ENCODE data around the gene SETSIP.

SETSIP gene

GRCh38 chr1:92087542-92087941 lies 12.3 kb upstream of the SETSIP start (continued):
- TF ChIP-seq ZNF571 (tag by site-specific recombination; IDR thresholded peaks at IDR 0.05) (no peak), ZNF211 (tag by site-specific recombination; IDR thresholded peaks at IDR 0.05; ENCODE audit: low read depth) (no peak), ZNF302 (tag by site-specific recombination; IDR thresholded peaks at IDR 0.05; ENCODE audit: low read depth) (no peak), ZBTB6 (tag by site-specific recombination; IDR thresholded peaks at IDR 0.05) (no peak), ZNF521 (tag by site-specific recombination; IDR thresholded peaks at IDR 0.05) (no peak), GLIS2 (tag by site-specific recombination; IDR thresholded peaks at IDR 0.05) (no peak), ZNF394 (tag by site-specific recombination; IDR thresholded peaks at IDR 0.05; ENCODE audit: borderline replicate concordance) (0 out of 2 replicates have a peak, but pooled peaks have one; percentile 38), ZSCAN30 (tag by site-specific recombination; IDR thresholded peaks at IDR 0.05) (peak; percentile 78), ZNF580 (tag by site-specific recombination; IDR thresholded peaks at IDR 0.05) (peak; percentile 89), ZNF510 (tag by site-specific recombination; IDR thresholded peaks at IDR 0.05; ENCODE audit: insufficient replicate concordance) (no peak), ZNF10 (tag by site-specific recombination; IDR thresholded peaks at IDR 0.05) (peak; percentile 60; the same call in 1 of the 2 replicates), ZNF747 (tag by site-specific recombination; IDR thresholded peaks at IDR 0.05) (no peak), PRDM4 (tag by site-specific recombination; IDR thresholded peaks at IDR 0.05) (peak; percentile 86), ZFP69B (tag by site-specific recombination; IDR thresholded peaks at IDR 0.05) (0 out of 2 replicates have a peak, but pooled peaks have one; percentile 47), KLF7 (tag by site-specific recombination; IDR thresholded peaks at IDR 0.05; ENCODE audit: borderline replicate concordance) (peak; percentile 14; the same call in 1 of the 2 replicates), ZNF707 (tag by site-specific recombination; IDR thresholded peaks at IDR 0.05) (no peak), ZNF660 (tag by site-specific recombination; IDR thresholded peaks at IDR 0.05) (0 out of 2 replicates have a peak, but pooled peaks have one; percentile 34), ZNF585B (tag by site-specific recombination; IDR thresholded peaks at IDR 0.05) (no peak), ZNF26 (tag by site-specific recombination; IDR thresholded peaks at IDR 0.05) (no peak), ZNF132 (tag by site-specific recombination; IDR thresholded peaks at IDR 0.05; ENCODE audit: borderline replicate concordance) (no peak), ZNF514 (tag by site-specific recombination; IDR thresholded peaks at IDR 0.05) (no peak), ZNF292 (tag by site-specific recombination; IDR thresholded peaks at IDR 0.05; ENCODE audit: borderline replicate concordance, low read depth) (no peak), TCF7L2 (IDR thresholded peaks at IDR 0.05; ENCODE audit: borderline replicate concordance, low read depth, low read length) (0 out of 2 replicates have a peak, but pooled peaks have one; percentile 17), ZNF366 (tag by site-specific recombination; conservative IDR thresholded peaks at IDR 0.05) (0 out of 2 replicates have a peak, but pooled peaks have one; percentile 43), ZNF416 (tag by site-specific recombination; IDR thresholded peaks at IDR 0.05) (no peak), ZNF239 (tag by site-specific recombination; IDR thresholded peaks at IDR 0.05) (no peak), ZNF792 (tag by site-specific recombination; IDR thresholded peaks at IDR 0.05) (no peak)
- TF ChIP-seq, protein P1, sequence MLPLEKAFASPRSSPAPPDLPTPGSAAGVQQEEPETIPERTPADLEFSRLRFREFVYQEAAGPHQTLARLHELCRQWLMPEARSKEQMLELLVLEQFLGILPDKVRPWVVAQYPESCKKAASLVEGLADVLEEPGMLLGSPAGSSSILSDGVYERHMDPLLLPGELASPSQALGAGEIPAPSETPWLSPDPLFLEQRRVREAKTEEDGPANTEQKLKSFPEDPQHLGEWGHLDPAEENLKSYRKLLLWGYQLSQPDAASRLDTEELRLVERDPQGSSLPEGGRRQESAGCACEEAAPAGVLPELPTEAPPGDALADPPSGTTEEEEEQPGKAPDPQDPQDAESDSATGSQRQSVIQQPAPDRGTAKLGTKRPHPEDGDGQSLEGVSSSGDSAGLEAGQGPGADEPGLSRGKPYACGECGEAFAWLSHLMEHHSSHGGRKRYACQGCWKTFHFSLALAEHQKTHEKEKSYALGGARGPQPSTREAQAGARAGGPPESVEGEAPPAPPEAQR (tag by site-specific recombination; IDR thresholded peaks at IDR 0.05) = no peak
- TF ChIP-seq, protein P2, sequence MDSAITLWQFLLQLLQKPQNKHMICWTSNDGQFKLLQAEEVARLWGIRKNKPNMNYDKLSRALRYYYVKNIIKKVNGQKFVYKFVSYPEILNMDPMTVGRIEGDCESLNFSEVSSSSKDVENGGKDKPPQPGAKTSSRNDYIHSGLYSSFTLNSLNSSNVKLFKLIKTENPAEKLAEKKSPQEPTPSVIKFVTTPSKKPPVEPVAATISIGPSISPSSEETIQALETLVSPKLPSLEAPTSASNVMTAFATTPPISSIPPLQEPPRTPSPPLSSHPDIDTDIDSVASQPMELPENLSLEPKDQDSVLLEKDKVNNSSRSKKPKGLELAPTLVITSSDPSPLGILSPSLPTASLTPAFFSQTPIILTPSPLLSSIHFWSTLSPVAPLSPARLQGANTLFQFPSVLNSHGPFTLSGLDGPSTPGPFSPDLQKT (IDR thresholded peaks at IDR 0.05; ENCODE audit: borderline replicate concordance, low read depth, low read length) = no peak
